ENCODE data around the gene COMMD1.
"Not testable (repeated sequence)": the region's sequence is repeated elsewhere in the genome, so short reads cannot be mapped to it uniquely, and the experiment has no call there.

COMMD1 gene

GRCh38 chr2:62145478-62146100 is 240.1 kb downstream of the COMMD1 start:
- no peak for DNase-seq

DNA sequence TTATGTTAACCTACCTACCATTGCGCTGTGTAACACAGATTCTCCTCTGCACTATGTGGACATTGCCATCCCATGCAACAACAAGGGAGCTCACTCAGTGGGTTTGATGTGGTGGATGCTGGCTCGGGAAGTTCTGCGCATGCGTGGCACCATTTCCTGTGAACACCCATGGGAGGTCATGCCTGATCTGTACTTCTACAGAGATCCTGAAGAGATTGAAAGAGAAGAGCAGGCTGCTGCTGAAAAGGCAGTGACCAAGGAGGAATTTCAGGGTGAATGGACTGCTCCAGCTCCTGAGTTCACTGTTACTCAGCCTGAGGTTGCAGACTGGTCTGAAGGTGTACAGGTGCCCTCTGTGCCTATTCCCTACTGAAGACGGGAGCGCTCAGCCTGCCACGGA is 241.3 kb downstream of the COMMD1 start:
- not testable (repeated sequence) for DNase-seq

DNA sequence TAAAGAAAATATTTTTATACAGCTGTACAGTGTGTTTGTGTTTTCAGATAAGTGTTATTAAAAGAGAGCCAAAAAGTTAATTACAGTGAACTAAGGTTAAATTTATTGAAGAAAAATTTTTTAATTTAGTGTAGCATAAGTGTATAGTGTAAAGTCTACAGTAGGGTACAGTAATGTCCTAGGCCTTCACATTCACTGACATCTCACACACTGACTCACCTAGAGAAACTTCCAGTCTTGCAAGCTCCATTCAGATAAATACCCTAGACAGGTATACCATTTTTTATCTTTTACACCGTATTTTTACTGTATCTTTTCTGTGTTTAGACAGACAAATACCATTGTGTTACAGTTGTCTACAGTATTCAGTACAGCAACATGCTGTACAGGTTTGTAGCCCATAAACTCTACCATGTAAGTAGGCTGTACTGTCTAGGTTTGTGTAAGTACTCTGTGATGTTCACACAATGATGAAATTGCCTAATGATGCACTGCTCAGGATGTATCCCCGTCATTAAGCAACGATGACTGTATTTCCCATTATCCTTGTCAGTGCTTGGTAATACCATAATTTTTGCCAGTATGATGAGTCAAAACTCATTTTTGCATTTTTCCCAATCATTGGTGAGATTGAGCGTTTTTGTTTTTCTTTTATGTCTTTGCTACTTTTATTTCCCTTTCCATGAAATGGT is 242.3 kb downstream of the COMMD1 start:
- DNase-seq, result no peak

DNA sequence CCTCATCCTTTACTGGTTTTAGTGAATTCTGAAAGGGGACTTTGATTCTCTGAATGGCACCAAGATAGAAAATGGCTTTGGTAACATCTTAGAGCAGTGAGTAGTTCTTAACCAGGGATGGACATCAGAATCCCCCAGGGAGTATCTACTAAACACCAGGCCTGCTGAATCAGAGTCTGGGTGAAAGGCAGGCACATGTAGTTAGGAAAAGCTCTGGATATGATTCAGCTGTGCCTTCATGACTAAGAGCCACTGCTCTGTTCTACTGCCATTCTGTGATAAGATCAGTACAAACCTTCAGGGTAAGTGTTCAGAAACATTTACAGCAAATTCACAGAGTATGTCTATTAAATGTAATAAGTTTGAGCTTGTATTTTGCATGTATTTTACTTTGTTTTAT is 244.2 kb downstream of the COMMD1 start:
- no peak for DNase-seq

DNA sequence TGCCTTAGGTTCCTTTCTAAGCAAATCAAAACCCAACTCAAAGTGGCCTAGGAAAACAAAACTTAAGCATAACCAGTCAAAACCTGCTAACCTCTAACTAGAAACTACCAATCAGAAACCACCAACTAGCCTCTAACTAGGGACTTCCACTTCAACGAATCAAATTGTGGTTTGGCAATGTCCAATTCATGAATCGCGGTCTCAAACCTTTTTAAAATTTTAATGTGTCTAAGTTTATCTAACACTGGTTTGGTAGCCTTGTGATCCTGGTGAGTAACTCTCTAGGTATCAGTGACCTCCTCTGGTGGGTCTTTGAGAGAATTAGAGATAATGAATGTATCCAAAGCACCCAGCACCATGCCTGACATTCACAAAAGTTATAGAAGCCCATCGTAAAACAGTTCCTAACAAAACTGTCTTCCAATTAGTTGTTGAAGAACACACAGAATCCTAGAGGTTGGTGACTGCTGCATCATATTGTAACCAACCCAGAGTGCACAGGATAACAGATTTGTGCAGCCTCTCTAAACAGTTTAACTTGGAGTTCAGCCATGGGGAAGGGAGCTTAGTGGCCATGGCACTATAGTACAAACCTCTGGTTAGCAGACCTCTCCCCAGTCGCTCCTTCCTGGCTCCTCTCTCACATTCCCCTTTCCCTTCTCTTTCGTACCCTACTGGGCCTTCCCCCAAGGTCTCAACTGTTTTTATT is 245.3 kb downstream of the COMMD1 start:
- no peak for DNase-seq

DNA sequence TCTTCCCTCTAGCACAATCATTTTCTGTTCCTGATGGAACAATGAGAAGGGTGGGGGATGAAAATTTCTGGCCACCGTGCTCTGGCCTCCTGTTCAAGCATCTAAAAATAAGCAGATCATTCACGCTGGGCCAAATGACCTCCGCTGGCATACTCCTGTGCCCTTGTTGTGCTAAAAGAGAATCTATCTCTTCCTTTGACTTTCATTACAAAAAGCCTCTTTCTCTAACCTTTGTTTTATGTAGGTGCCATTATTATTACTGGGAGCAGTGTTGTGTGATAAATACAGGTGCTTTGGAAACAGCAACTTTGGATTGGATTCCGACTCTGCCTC is 245.8 kb downstream of the COMMD1 start:
- DNase-seq, result no peak

- DNase-seq, result no peak
Observed at GRCh38 chr2:62152000-62152399, 246.5 kb downstream of the COMMD1 start.

DNA sequence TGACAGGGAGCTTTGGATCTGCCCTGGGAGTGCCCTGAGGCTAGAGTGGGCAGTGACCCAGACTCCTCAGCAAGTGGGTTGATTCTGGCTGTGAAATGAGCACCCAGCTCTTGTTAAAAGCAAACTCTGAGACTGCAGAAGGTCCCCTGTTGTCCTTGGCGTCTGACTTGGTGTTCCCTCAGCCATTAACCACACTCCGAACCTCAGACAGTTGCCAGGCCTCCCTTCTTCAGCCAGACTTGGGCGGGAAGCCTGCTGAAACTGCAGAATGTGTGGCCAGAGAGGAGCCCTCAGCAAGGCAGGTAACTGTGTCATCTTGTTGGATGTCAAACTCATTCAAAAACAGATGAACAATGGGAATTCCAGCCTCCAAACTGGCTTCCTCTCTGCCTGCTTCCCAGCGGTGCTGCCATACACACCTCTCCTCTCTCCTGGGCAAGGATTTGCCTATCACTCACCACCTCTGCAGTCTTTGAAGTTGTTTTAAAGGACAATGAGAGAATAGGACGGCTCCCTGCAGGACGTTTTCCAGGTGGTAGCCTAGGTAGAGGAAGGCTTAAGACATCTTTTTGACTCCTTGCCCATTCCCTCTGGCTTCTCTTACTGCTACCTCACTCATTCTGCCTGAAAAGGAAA is 251.5 kb downstream of the COMMD1 start:
- no peak for DNase-seq

- DNase-seq, result no peak
Observed at GRCh38 chr2:62158444-62159121, 253.1 kb downstream of the COMMD1 start.

DNA sequence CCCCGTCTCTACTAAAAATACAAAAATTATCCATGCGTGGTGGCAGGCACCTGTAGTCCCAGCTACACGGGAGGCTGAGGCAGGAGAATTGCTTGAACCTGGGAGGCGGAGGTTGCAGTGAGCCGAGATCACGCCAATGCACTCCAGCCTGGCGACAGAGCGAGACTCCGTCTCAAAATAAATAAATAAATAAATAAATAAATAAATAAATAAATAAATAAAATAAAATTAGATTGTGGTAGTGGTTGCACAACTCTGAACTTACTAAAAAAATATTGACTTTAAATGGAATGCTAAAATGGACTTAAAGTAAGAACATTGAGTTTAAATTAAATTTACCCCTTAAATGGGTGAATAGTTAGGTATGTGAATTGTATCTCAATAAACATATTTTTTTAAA is 255.2 kb downstream of the COMMD1 start:
- DNase-seq, result not testable (repeated sequence)

DNA sequence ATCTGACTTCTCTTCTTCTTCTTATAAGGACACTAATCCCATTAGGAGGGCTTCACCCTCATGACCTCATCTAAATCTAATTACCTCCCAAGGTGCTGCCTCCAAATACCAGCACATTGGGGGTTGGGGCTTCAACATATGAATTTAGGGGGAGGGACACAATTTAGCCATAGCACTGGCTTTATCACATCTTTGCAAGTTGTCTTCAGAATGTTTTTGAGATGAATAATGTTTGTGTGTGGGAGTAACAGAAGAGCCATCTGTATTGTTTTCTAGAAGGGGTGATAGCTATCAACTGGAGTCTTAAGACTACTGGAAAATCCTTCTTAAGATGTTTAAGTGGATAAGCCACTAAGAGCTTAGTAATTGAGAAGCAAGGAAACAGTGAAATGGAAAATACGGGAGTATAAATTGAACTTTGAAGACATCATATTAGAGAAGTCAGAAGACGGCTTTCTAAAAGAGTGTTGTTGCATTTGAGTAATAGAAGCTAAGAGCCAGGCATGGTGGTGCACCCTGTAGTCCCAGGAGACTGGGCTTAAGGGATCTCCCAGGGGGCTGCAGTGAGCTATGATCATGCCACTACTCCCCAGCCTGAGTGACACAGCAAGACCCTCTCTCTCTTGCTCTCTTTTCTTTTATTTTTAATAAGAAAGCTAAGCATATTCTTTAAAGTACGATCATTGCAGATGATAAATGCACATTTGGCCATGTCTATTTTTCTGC is 257.8 kb downstream of the COMMD1 start:
- DNase-seq, result no peak

DNA sequence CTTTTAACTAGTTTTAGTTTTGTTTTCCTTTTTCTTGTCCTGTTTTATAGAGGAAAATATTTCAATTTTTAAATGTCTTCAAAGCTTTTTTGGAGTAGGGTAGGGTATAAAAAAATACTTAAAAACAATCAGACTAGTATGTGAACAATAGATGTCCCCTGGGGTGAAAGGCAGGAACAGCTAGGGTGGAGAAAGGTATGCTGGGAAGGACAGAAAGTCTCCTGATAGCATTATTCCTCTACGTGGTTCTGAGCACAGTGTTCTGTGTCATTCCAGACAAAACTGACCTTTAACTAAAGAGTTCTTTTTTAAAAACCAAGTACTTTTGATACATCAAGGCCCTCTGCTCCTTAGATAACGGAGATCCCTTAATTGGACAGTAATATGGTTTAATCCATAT is 258.4 kb downstream of the COMMD1 start:
- DNase-seq, result no peak

DNA sequence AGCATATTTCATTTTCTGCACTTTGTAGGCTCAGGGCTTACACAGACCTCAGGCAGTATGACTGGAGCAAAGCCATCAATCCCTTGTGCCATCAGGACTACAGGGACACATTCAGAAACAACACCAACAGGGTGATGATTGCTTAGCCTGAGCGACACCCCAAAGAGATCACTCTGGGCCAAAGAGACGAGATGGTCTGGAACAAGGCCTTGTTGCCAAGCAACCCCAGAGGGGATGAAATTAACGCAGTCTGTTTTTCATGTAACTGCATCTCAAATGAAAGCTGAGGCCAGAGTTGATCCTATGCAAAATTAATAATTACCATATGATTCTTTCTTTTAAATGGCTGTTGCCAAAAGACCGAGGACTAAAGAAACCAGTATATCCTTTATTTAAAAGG is 270.3 kb downstream of the COMMD1 start:
- DNase-seq, result no peak

GRCh38 chr2:62176801-62177200 is 271.3 kb downstream of the COMMD1 start:
- no peak for DNase-seq

DNA sequence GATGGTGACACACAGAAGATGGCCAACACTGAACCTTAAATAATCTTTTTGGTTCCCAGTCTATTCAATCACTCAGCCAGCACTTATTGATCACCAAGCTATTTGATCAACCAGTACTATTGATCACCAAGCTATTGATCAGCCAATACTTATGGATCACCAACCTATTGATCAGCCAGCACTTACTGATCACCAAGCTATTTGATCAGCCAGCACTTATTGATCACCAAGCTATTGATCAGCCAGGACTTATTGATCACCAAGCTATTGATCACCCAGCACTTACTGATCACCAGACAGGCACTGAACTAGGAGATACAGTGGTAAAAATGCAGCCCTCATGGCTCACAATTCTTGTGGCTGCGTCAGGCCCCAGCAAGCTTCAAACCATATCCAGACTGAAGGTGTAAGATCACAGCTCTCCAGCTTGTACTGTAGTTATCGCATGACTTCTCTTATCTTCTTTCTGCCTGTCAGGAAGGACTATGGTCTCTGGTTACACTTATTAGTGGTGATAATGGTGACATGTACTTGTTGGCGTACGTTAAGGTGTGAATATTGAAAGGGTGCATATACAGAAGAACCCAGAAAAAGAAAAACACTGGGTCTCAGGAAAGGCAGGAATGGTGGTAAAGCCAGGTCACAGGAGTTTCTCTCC is 272.0 kb downstream of the COMMD1 start:
- no peak for DNase-seq

- DNase-seq, result no peak
Observed at GRCh38 chr2:62178741-62179271, 273.3 kb downstream of the COMMD1 start.

DNA sequence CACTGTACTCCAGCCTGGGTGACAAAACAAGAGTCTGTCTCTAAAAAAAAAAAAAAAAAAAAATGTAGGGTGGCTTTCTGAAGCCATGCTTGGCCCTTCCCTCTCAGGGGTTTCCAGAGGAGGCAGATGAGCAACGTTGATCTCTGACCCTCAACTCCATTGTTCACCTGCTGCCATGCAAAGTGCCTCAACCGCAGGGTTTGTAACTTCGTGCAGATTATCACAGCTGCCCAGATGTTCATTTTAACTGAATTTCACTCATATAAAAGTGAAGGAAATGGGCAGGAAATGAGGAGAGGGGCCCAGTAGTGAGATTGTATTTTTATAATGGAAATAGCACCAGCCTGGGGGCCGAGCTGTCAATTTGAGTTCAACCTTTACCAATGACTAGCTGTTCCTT is 275.5 kb downstream of the COMMD1 start:
- no peak for DNase-seq

DNA sequence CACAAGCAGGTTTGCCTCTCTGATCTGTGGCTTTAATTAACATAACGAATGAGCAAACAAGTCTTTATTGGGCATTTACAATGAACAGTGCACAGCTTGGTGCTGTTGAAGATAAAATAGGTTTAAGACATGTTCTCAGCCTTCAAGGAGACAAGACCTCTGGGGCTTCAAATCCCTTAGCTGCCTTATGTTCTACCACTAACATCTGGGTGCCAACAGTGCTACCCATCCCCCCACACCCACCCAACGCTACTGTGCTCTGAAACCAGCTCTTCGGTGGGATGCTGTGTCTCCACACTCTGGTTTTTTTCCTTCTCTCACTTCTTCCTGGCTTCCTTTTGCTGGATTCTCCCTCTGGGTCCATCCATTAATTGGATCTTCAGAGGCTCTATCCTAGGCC is 276.4 kb downstream of the COMMD1 start:
- no peak for DNase-seq

DNA sequence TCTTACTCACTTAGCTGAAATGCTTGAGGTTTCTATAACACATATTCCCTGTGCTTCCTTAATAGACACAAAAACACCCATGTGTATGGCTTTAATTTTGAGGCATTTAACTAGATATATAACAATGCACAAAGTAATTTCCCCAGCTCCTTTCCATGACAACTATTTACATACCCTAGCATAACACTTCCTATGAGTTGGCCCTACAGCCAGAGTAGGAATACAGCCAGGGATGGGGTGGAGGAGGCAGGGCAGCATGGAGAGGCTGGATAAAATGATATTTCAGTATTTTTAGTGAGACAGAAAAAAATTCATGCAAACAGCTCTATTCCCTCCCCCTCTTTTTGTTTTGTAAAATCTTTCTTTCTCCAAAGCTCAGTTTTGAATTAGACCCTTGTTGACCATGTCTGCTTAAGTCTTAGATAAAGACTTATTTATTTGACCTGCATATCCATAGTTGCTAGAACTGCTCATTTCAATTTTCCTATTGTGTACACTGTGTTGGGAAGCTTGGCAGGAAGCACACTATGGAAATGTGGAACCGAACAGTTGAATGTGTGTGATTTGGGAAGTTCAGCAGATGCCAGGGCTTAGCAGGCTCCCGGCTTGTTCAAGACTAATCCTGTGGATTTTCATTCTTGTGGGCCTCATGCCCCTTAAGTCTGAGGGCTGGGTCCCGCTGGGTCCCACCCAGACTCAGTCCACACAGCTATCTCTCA is 279.2 kb downstream of the COMMD1 start:
- no peak for DNase-seq
